Stimulated activated CD4-positive, alpha-beta T cell treated with anti-CD3 and anti-CD28 coated beads, TNF-alpha, amount 100 ng/mL, for 1 hour (primary cell): Measurements from ENCODE around the gene DUSP15.
"Not testable (repeated sequence)": the region's sequence is repeated elsewhere in the genome, so short reads cannot be mapped to it uniquely, and the experiment has no call there.

ENCODE experiments used
- DNase-seq, 3 donors: peaks; one replicate each; pipeline ENCODE4 v3.0.0-alpha.2; 2020; ENCODE audit warnings: low read depth in 3 of 3, low spot score in 1 of 3

The DUSP15 gene

GRCh38 chr20:31869942-31870725 lies at the start of gene DUSP15, which contains the start of gene TTLL9:
DUSP15 (minus strand) TSS chr20:31870527; CDS start chr20:31870337, 190 bp downstream.
TTLL9 (plus strand) TSS chr20:31870634; CDS start chr20:31871127, 493 bp downstream.
- DNase-seq, result no peak

GRCh38 chr20:31919410-31920155 lies 49.3 kb upstream of the DUSP15 start:
- DNase-seq, result no peak

- DNase-seq, result no peak
These were observed 48.3 kb upstream of the DUSP15 start for GRCh38 chr20:31918466-31919105.

GRCh38 chr20:31917962-31918412 lies 47.7 kb upstream of the DUSP15 start:
- DNase-seq, result not testable (repeated sequence)

GRCh38 chr20:31916708-31917107 lies 46.4 kb upstream of the DUSP15 start:
- no peak for DNase-seq

- DNase-seq, result no peak
These were observed 45.4 kb upstream of the DUSP15 start for GRCh38 chr20:31915491-31916280.

- DNase-seq, result no peak
These were observed 43.8 kb upstream of the DUSP15 start for GRCh38 chr20:31914170-31914569.

- DNase-seq, result no peak
These were observed 43.3 kb upstream of the DUSP15 start for GRCh38 chr20:31913431-31914157.

- DNase-seq, result no peak
These were observed 39.9 kb upstream of the DUSP15 start for GRCh38 chr20:31910071-31910803.

- DNase-seq, result no peak
These were observed 39.1 kb upstream of the DUSP15 start for GRCh38 chr20:31909253-31910070.

GRCh38 chr20:31908424-31908823 lies 38.1 kb upstream of the DUSP15 start:
- DNase-seq, result no peak

GRCh38 chr20:31908016-31908415 lies 37.7 kb upstream of the DUSP15 start:
- DNase-seq, result no peak

- DNase-seq, result no peak
These were observed 36.7 kb upstream of the DUSP15 start for GRCh38 chr20:31907046-31907445.

GRCh38 chr20:31906001-31906400 lies 35.7 kb upstream of the DUSP15 start:
- DNase-seq, result no peak

GRCh38 chr20:31903627-31904386 lies 33.5 kb upstream of the DUSP15 start:
- no peak for DNase-seq

GRCh38 chr20:31901615-31902014 lies 31.3 kb upstream of the DUSP15 start:
- no peak for DNase-seq

GRCh38 chr20:31897541-31897940 lies 27.2 kb upstream of the DUSP15 start:
- DNase-seq, result no peak

GRCh38 chr20:31896049-31896448 lies 25.7 kb upstream of the DUSP15 start:
- no peak for DNase-seq
